Measurements from ENCODE around the gene TBCD.

The TBCD gene

DNA sequence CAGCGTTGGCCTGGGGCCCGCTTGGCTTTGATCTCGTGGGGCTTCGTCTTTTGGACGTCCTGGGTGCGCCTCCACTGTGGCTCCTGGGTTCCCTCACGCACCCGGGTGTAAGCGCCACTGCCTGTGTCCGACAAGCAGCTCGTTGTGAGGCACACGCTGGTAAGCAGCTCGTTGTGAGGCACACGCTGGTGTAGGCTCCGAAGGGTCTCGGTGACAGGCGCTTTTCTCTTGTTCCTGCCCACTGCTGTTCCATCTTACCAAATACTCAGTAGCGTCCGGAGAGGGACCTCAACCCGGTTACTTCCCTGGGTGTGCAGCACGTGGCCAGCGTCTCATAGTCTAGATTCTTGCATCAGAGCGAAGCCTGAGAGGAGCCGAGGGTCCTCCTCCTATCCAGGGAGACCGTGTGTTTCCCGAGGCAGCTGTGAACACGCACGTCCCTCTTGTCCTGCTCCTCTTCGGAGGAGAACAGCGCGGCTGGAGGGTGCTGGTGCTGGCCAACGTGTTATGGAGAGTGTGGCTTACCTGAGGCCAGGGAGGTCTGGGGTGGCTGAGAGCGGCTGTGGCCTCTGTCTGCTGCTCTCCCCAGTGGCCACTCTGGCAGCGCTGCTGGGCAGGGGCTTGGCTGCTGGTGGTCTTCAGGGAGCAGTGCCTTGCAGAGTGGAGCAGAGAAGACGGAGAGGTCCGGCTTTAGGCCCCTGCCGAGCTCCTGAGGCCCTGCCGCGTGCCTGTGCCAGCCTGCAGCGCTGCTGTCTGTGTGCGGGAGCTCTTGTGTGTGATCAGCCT, 120.1 kb downstream of the TBCD start:
- no peak for DNase-seq (ENCODE audit: low spot score)

- DNase-seq (ENCODE audit: low spot score): no peak
Measured at GRCh38 chr17:82872591-82873520, 121.0 kb downstream of the TBCD start.

- no peak for DNase-seq (ENCODE audit: low spot score)
Measured at GRCh38 chr17:82873521-82873920, 121.7 kb downstream of the TBCD start.

DNA sequence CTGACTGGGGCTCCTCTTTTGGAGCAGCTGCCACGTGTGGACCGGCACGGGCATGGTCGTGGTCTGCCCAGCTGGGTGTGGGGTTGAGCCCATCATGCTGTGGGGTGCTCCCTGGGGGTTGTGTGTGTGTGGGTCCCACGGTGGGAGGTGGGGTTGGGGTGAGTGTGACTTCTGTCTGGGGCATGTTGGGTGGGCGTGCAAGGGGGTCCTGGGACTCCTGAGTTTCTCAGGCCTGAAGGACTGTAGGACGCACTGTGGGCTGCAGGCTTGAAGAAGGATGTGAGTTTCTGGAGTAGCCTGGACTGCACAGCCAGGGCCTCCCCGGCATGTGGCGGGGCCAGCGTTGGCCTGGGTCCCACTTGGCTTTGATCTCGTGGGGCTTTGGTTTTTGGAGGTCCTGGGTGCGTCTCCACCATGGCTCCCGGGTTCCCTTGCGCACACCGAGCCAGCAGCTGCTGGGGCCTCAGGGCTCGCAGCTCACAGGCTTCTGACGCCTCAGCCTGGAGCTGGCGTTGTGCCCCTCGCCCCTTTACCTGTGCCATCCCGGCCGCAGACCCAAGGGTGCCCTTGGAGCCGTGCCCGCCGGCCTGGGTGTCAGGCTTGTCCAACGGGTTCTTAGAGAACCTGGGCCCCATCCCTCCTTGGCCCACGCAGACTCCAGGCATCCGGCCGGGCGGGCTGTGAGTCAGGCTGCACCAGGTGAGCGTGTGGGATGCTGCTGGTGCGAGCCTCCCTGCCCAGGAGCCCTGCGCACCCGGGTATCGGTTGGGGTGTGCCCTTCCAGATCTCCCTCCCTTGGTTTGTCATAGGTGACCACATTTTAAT, 122.4 kb downstream of the TBCD start:
- no peak for DNase-seq (ENCODE audit: low spot score)

DNA sequence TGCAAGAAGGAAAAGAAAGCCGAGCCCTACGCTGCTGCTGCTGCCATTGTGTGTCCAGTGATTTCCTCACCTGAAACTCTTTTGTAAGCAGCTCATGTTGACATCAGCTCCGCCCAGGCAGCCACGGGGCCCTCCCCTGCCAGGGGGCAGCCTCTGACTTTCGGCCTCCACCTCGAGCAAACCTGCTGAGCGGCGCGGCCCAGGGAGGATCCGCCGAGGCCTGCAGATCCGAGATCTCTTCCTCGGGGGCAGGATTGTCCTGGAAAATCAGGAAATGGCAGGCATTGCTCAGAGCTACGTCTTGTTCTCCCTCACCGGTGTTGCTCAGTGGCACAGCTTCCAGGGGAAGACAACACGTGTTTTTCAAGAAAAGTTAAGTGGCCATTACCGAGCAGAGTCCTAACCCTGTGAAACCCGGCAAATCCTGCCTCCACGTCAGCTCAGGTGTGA, 123.6 kb downstream of the TBCD start:
- DNase-seq (ENCODE audit: low spot score): no peak

DNA sequence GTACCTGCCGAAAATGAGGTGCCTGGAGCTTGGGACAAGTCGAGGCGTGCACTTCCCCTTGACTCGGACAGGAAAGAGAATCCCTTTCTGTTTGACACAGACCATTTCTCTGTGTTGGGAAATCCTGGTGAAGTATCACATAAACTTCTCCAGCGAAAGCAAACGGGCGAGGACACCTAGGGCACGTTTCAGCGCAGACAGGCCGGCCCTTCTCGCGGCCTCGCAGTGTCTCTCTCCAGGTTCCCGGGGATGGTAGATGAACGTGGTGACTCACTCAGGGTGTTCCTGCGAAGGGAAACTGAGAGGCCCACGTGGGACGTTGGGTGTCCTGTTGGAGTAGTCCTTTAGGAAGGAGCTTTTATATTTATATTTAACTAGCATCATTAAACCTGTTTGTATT, 124.3 kb downstream of the TBCD start:
- no peak for DNase-seq (ENCODE audit: low spot score)

DNA sequence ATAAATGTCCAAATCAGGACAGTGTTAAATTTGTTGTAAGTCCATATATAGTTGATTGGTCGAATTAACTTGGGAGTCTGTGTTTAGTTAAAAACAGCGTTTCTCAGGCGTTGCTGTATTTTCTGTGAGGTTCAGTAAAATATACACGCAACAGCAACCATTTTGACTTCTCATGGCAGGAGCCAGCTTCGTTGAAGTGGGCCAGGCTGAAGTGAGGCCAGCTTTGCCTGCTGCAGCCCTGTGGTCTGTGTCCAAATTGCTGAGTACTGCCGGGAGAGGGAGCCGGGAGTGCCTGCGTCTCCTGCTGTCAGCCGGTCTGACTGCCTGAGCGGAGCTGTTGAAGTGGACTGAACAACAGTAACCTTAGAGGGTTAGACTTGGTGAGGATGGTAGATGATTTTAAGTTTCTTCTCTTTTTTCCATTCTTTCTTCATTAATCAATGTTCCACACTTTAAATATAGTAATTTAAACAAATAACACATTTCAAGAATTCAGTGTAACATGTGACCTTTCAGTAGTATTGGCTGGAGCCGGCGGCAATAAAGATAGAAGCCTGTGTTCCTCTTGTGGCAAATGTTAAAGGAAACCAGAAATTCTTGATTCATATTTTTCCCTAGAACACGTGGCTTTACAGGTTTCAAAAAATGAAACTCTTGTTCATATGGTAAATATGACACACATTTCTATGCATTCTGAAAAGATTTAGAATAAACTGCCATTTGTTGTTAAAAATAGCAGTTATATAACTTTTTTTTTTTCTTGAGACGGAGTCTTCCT, 124.9 kb downstream of the TBCD start:
- DNase-seq (ENCODE audit: low spot score): peak; percentile 95

GRCh38 chr17:82878527-82878926, 126.7 kb downstream of the TBCD start:
- no peak for DNase-seq (ENCODE audit: low spot score)

GRCh38 chr17:82879241-82879640, 127.4 kb downstream of the TBCD start:
- no peak for DNase-seq (ENCODE audit: low spot score)

DNA sequence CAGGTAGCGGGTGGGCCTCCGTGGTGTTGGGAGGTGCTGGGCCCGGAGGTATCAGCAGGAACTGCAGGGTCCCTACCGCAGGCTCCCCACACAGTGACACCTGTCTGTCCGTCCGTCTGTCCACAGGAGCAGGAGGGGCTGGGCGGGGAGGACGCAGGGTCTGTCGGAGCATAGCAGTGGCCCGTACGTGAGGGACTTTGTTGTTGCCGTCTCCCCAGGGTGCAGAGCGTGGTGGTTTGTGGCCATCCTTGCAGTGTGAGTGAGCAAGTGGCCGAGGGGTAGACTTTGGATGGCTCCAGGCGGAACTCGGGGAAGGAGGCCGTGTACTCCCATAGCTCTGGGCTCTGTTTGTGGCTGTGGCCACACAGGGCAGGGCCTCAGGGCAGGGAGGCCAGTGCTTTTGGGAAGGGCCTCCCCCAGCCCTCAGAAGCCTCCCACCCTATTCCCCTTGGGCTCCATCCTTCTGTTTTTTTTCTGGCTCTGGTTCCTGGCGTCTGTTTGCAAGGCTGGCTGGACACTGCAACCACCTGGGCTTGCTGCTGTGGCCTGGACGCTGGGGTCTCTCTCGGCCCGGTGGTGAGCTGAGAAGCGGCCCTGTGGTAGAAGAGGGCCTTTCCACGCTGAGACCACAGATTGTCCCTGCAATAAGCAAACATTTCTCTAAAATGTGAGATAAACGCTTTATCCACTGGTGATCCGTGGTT, 128.9 kb downstream of the TBCD start:
- DNase-seq (ENCODE audit: low spot score): no peak

DNA sequence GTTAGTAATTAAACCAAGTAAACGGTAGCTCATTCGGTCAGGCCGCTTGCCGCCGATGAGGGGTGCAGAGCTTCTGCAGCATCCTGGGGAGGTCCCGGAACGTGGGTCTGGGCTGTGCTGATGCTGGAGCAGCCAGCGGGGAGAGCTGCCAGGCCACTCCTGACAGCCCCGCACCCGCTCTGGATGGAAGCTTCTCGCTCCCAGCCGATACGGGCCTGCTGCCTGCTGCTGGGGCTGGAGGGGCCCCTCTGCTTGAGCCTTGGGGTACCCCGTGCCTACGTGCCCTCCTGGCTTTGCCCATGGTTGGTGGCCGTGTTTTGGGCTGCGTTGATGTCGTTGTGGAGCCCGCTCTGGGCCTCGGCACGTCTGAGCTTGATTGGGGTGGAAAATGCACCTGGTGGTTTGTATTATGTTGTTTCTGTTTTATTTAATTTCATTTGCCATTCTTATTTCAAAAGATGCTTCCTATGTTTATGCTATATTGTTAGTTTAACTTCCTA, 129.5 kb downstream of the TBCD start:
- no peak for DNase-seq (ENCODE audit: low spot score)

GRCh38 chr17:82881900-82882714, 130.2 kb downstream of the TBCD start:
- no peak for DNase-seq (ENCODE audit: low spot score)

DNA sequence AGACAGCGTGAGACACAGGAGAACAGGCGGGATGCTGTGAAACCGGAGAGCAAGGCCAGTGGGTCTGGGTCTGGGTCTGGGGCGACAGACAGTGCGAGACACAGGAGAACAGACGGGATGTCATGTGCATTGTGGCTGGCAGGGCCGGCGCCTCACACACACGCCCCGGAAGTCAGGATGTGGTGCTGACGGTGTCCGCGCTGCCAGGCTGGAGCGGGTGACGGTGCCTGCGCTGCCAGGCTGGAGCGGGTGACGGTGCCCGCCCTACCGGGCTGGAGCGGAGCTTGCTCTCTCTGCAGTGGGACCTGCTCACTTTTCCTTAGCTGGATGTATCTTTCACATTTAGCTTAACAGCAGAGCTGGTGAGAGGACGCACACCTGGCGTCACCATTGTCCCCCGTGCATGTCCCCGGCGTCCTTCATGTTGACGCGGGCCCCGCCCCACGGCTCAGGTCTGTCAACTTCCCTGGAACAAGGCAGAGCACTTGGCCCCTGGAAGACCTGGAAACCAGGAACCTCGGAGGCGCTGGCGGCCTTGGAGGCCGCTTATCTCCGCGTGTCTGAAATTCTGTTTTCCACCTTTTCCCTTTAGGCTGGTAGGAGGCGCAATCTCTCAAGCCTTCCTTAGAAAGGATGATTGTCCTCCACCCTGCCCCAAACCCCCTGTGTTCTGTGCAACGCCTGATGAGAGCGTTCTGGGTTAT, 131.0 kb downstream of the TBCD start:
- DNase-seq (ENCODE audit: low spot score): no peak

DNA sequence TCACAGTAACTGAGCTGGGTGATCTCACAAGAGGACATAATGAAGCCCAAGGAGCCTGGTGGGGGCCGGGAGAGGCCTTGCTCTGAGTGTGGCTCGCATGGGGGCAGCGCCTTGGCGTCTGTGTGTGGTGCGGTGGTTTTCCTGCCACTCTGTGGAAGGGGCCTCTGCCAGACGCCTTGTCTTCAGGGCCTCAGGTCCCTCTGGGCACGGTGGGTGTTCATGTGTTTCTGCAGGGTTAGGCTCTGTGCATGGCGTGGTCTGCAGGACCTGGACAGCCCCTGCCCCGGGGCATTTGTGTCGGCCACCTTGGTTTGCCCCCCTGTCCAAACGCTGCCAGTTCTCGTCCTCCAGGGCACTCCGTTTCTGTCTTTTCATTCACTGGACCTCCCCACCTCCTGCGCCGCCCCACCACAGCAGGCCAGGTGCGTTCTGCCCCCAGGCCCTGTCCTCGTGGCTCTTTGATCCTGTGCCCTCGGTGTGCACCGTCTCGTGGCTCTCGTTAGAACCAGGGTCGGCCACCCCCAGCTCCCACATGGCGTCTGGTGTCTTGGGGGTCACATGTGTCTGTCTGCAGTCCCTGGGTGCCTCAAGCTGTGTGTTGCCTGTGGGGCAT, 131.7 kb downstream of the TBCD start:
- no peak for DNase-seq (ENCODE audit: low spot score)

DNA sequence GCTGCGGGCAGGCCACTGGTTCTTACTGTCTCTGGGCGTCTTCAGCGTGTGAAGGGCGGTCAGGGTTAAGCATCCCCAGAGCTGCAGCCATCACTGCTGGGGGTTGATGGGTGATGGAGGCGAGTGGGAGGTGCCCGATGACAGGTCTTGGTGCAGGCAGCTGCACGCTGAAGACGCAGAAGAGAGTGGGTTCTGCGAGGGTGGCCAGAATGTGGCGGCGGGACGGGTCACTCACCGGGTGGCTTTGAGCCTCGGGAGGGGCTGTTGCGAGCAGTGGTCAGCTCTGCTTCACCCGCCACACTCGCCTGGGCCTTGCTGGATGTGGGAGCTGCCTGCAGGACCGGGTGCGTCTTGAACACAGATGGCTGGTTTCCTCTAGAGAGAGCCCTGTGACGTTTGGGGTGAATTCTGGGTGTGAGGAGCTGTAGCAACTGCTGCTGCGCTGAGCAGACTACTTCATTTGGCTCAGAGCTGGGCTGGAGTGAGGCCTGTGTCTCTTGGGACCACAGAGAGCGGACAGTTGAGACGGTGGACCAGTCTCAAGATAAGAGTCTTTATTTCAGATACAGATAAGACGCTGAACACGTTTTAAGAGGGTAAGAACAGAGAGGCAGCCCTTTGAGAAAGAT, 132.6 kb downstream of the TBCD start:
- no peak for DNase-seq (ENCODE audit: low spot score)

GRCh38 chr17:82884970-82885353, 133.1 kb downstream of the TBCD start:
- DNase-seq (ENCODE audit: low spot score): no peak

DNA sequence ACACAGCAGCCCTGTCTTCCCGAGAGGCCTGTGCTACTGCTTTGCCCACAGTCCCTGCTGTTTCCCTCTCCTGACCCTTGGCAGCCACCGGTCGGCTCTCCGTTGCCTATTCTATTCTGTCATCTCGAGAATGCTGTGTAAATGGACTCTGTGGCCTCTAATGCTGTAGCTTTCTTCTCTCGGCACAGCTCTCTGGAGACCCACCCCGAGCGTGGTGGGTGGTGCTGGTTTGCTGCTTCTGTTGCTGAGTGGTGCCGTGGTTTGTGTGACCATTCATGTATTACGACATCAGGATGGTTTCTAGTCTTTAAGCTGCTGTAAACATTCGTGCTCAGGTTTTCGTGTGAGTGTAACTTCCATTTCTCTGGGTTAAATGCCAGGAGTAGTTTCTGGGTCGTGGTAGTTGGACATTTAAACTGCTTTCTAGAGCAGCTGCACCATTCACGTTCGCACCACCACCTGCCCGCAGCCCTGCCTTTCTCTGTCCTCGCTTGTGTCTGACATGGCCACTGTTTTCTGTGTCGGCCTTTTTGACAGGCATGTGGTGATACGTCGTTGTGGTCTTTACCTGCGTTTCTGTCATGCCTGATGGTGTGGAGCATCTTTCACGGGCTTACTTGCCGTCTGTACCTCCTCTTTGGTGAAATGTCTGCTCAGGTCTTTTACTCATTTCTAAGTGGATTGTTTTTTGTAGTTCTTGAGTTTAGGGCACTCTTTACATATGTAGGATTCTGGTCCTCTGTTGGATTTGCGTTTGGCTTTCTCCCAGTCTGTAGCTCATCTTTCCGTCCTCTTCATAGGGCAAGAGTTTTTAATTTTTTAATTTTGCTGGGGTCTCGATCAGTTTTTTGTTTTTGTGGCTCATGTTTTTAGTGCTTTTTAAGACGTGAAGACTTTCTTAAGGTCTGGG, 135.6 kb downstream of the TBCD start:
- no peak for DNase-seq (ENCODE audit: low spot score)
